K562 (cell line): ENCODE data around the gene PRDM16. TPM values are rescaled to one million over a fixed set of nuclear protein-coding genes. Genes with fewer than 3 reads are reported as not detected.

ENCODE experiments used
- CREB1 ChIP-seq, 2 experiments: sonication (generic) in 1 of 2; formaldehyde crosslinking in 1 of 2; IDR thresholded peaks; 2 replicates each; pipeline versions ENCODE4 v1.6.1 to v1.8.0; 2012 to 2022; ENCODE audit warnings: inconsistent platforms in 1 of 2, mild to moderate bottlenecking in 1 of 2, missing genetic modification reagents in 1 of 2, moderate library complexity in 1 of 2
- FOS ChIP-seq: IDR thresholded peaks from 3 replicates; pipeline ENCODE4 v1.6.1; 2011; ENCODE audit not compliant: insufficient read length; ENCODE audit errors: extremely low read depth
- NELFE ChIP-seq: IDR thresholded peaks from 2 replicates; pipeline ENCODE4 v1.6.1; 2011; ENCODE audit warnings: mild to moderate bottlenecking; ENCODE audit not compliant: insufficient read depth, insufficient read length
- POLR2B ChIP-seq: fragments of 450-650 bp; IDR thresholded peaks from 2 replicates; pipeline ENCODE4 v1.6.1; 2018; ENCODE audit warnings: low read depth; ENCODE audit not compliant: partially characterized antibody
- RAD21 ChIP-seq, 2 experiments: fragments of 250-450 bp in 1 of 2; fragments of 450-650 bp in 1 of 2; sonication (Bioruptor Pico) in 1 of 2; formaldehyde crosslinking in 1 of 2; IDR thresholded peaks in 1 of 2; conservative IDR thresholded peaks in 1 of 2; 2 replicates each; pipeline versions ENCODE4 v1.4.0 to v1.8.0; 2020 to 2022; ENCODE audit warnings: mild to moderate bottlenecking in 2 of 2, moderate library complexity in 1 of 2
- RBM15 ChIP-seq: fragments of 200-400 bp; formaldehyde crosslinking; IDR thresholded peaks from 2 replicates; pipeline ENCODE4 v1.6.1; 2018; ENCODE audit warnings: mild to moderate bottlenecking, low read length, moderate library complexity; ENCODE audit not compliant: insufficient read depth
- RFX1 ChIP-seq: fragments of 450-650 bp; IDR thresholded peaks from 2 replicates; pipeline ENCODE4 v1.6.1; 2016; ENCODE audit warnings: mild to moderate bottlenecking, moderate library complexity
- RUNX1 ChIP-seq: sonication (generic); IDR thresholded peaks from 2 replicates; pipeline ENCODE4 v1.6.1; 2016; ENCODE audit warnings: antibody characterized with exemption, low read depth
- TCF3 ChIP-seq: sonication (generic); formaldehyde crosslinking; IDR thresholded peaks from 2 replicates; pipeline ENCODE4 v1.4.0; 2020; ENCODE audit warnings: mild to moderate bottlenecking, missing genetic modification reagents
- WHSC1 ChIP-seq: IDR thresholded peaks from one replicate; pipeline ENCODE4 v1.6.1; 2012; ENCODE audit warnings: low read length, control low read depth, inconsistent platforms
- ZBTB17 ChIP-seq: fragments of 450-650 bp; formaldehyde crosslinking; IDR thresholded peaks from 2 replicates; pipeline ENCODE4 v1.4.0; 2020; ENCODE audit warnings: mild to moderate bottlenecking
- ZFP30 ChIP-seq: fragments of 250-450 bp; sonication (Bioruptor Pico); IDR thresholded peaks from 2 replicates; pipeline ENCODE4 v1.8.0; 2022; ENCODE audit warnings: moderate library complexity, mild to moderate bottlenecking, inconsistent platforms, borderline replicate concordance
- ZNF507 ChIP-seq: conservative IDR thresholded peaks from 2 replicates; pipeline ENCODE4 v1.6.1; 2017; ENCODE audit warnings: missing genetic modification characterization, missing compliant biosample characterization
- ZNF79 ChIP-seq: fragments of 250-450 bp; sonication (Bioruptor Pico); IDR thresholded peaks from 2 replicates; pipeline ENCODE4 v1.4.0; 2020; ENCODE audit warnings: low read depth, mild to moderate bottlenecking, moderate library complexity
- polyA plus RNA-seq, 8 experiments: library from polyadenylated mRNA; depleted of rRNA in 4 of 8; stranded (reverse) in 5 of 8; unstranded in 3 of 8; fragments of >200 nt; fragmentation: Nextera tagmentation in 2 of 8; fragmentation: Illumina TruSeq in 1 of 8; extraction: Ambion mirVana in 2 of 8; extraction: Trizol in 1 of 8; gene quantifications; 2 replicates each; pipeline versions ENCODE4 v1.2.1 to v1.2.3, GENCODE V29; 2011 to 2014; ENCODE audit warnings: inconsistent platforms in 1 of 8, missing spikeins in 1 of 8
- total RNA-seq, 7 experiments: library from RNA; depleted of rRNA in 6 of 7; stranded (reverse); fragments of >200 nt in 6 of 7; fragmentation: Illumina TruSeq in 2 of 7; extraction: Trizol in 2 of 7; gene quantifications; 2 replicates each; pipeline versions ENCODE4 v1.2.1 to v1.2.3, GENCODE V29; 2011 to 2021; ENCODE audit warnings: low replicate concordance in 1 of 7
- TF ChIP-seq, protein P1 (sequence below), 2 experiments: fragments of 450-650 bp; formaldehyde crosslinking in 1 of 2; IDR thresholded peaks; 2 replicates each; pipeline versions ENCODE4 v1.4.0 to v1.6.1; 2014 to 2020; ENCODE audit warnings: mild to moderate bottlenecking in 2 of 2, borderline replicate concordance in 1 of 2, low read depth in 1 of 2
- TF ChIP-seq, protein P2 (sequence below): sonication (generic); IDR thresholded peaks from 2 replicates; pipeline ENCODE4 v1.6.1; 2016

The PRDM16 gene
- total and polyA plus RNA-seq, 9 of the 15 experiments (the other 6 are each of a cell fraction or from before 2014, with no cell fraction given): 0.10 to 0.27 TPM; not detected in 7

DNA sequence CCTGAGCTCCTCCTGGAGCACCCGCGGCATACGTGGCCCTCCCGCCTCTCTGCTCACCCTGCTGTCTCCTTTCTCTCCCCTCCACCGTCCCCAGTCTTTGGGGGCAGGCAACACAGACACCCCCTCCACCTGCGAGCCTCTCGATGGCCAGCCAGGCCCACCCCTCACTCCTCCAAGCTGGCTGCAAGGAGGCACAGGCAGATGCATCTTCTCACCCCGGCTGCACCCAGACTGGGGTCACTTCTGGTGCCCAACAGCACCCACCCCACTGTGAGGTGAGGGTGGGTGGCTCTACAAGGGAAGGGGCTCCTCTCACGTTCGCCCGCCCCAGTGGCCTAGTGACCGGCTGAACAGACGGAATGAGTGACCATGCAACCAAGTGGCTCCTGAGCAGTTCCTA lies 277.5 kb downstream of the PRDM16 start (continued):
- TF ChIP-seq, protein P1, sequence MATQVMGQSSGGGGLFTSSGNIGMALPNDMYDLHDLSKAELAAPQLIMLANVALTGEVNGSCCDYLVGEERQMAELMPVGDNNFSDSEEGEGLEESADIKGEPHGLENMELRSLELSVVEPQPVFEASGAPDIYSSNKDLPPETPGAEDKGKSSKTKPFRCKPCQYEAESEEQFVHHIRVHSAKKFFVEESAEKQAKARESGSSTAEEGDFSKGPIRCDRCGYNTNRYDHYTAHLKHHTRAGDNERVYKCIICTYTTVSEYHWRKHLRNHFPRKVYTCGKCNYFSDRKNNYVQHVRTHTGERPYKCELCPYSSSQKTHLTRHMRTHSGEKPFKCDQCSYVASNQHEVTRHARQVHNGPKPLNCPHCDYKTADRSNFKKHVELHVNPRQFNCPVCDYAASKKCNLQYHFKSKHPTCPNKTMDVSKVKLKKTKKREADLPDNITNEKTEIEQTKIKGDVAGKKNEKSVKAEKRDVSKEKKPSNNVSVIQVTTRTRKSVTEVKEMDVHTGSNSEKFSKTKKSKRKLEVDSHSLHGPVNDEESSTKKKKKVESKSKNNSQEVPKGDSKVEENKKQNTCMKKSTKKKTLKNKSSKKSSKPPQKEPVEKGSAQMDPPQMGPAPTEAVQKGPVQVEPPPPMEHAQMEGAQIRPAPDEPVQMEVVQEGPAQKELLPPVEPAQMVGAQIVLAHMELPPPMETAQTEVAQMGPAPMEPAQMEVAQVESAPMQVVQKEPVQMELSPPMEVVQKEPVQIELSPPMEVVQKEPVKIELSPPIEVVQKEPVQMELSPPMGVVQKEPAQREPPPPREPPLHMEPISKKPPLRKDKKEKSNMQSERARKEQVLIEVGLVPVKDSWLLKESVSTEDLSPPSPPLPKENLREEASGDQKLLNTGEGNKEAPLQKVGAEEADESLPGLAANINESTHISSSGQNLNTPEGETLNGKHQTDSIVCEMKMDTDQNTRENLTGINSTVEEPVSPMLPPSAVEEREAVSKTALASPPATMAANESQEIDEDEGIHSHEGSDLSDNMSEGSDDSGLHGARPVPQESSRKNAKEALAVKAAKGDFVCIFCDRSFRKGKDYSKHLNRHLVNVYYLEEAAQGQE (IDR thresholded peaks at IDR 0.05; ENCODE audit: borderline replicate concordance): no peak
- TF ChIP-seq, protein P1 (CRISPR knock-in tag; IDR thresholded peaks at IDR 0.05; ENCODE audit: low read depth): no peak
- TF ChIP-seq ZNF507 (tag): no peak
- TF ChIP-seq ZBTB17 (CRISPR knock-in tag): no peak
- no peak for TF ChIP-seq RUNX1
- TF ChIP-seq FOS: no peak
- TF ChIP-seq, protein P2, sequence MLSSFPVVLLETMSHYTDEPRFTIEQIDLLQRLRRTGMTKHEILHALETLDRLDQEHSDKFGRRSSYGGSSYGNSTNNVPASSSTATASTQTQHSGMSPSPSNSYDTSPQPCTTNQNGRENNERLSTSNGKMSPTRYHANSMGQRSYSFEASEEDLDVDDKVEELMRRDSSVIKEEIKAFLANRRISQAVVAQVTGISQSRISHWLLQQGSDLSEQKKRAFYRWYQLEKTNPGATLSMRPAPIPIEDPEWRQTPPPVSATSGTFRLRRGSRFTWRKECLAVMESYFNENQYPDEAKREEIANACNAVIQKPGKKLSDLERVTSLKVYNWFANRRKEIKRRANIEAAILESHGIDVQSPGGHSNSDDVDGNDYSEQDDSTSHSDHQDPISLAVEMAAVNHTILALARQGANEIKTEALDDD: no peak
- TF ChIP-seq TCF3 (CRISPR knock-in tag): no peak
- TF ChIP-seq ZFP30 (CRISPR knock-in tag): no peak
- TF ChIP-seq NELFE: no peak
- TF ChIP-seq RBM15: no peak
- TF ChIP-seq RFX1: no peak
- TF ChIP-seq WHSC1: no peak
- no peak for TF ChIP-seq RAD21 (CRISPR knock-in tag; conservative IDR thresholded peaks at IDR 0.05 in 1 of 2, IDR thresholded peaks at IDR 0.05 in 1 of 2)
- no peak for TF ChIP-seq CREB1 (IDR thresholded peaks at IDR 0.05)
- TF ChIP-seq CREB1 (CRISPR knock-in tag; IDR thresholded peaks at IDR 0.05): no peak
- no peak for TF ChIP-seq ZNF79 (CRISPR knock-in tag)
- TF ChIP-seq POLR2B: no peak
- TF ChIP-seq, all 486 proteins: peak for 0
